Colonic mucosa (tissue), 4 donors: Measurements from ENCODE around the gene DLAT. TPM values are rescaled to one million over a fixed set of nuclear protein-coding genes. Genes with fewer than 3 reads are reported as not detected.

Source experiments
- DNase-seq: peaks from one replicate; pipeline ENCODE4 v3.0.0-alpha.2; 2020
- H3K27ac ChIP-seq: fragments of 200-600 bp; one replicate; pipeline ENCODE4 v1.8.0; 2021
- H3K27me3 ChIP-seq: fragments of 200-600 bp; one replicate; pipeline ENCODE4 v1.8.0; 2021
- H3K36me3 ChIP-seq: fragments of 200-600 bp; one replicate; pipeline ENCODE4 v1.8.0; 2021
- H3K4me1 ChIP-seq: fragments of 200-600 bp; one replicate; pipeline ENCODE4 v1.8.0; 2021; ENCODE audit warnings: mild to moderate bottlenecking
- H3K4me3 ChIP-seq: fragments of 200-600 bp; one replicate; pipeline ENCODE4 v1.8.0; 2021
- H3K9ac ChIP-seq, 2 donors: one replicate each; pipeline ENCODE4 v1.7.0; 2013; ENCODE audit warnings: control low read depth in 2 of 2, low read depth in 2 of 2, low read length in 2 of 2
- H3K9me3 ChIP-seq: fragments of 200-600 bp; one replicate; pipeline ENCODE4 v1.8.0; 2021
- CTCF ChIP-seq: fragments of 200-600 bp; IDR thresholded peaks from one replicate; pipeline ENCODE4 v1.8.0; 2022; ENCODE audit warnings: antibody characterized with exemption, mild to moderate bottlenecking
- intact Hi-C: fragments of 100-400 bp; cut with DNase I; formaldehyde crosslinking; loops from one replicate; pipeline ENCODE4 v1.14.1; 2022
- total RNA-seq, 2 donors: library from RNA; stranded (reverse); fragmentation: NEBNext Ultra II Directional in 1 of 2; extraction: Animal tissue kit (Norgen Biotek cat#: 25700) in 1 of 2; gene quantifications; one replicate each; pipeline ENCODE4 v1.2.1, GENCODE V29; 2021
- donor health status: healthy.
- donor health status: DM: no; HTN: no; CAD: no.
- donor health status: DM: no; HTN: no; CAD: no.

DLAT gene
- total RNA-seq, 2 donors from 2014 or later: 67.3 to 73.4 TPM

GRCh38 chr11:111978028-111978771 lies 47.0 kb upstream of the DLAT start:
- peak; percentile 36 for DNase-seq
- H3K4me3 ChIP-seq: peak overlapping the region; percentile 46
- H3K36me3 ChIP-seq: no peaks in the 10 kb centered on the region
- no peak for TF ChIP-seq CTCF
- no peaks in the 10 kb centered on the region for H3K27me3 ChIP-seq
- H3K27ac ChIP-seq: peak overlapping the region; percentile 34
- peak overlapping the region; percentile 72 to 74 for H3K9ac ChIP-seq
- H3K9me3 ChIP-seq: no peaks in the 10 kb centered on the region
- intact Hi-C loops: loop anchor here (5.0 kb wide), 2 partner anchors 46 to 101 kb away; partner anchors contain the start of genes CFAP68 and FDXACB1
- no peaks in the 10 kb centered on the region for H3K4me1 ChIP-seq

- Histone ChIP-seq H3K4me3 (no peak overlapping the region), H3K4me1 (no peaks in the 10 kb centered on the region), H3K27ac (no peak overlapping the region), H3K36me3 (no peaks in the 10 kb centered on the region), H3K27me3 (no peaks in the 10 kb centered on the region), H3K9me3 (no peaks in the 10 kb centered on the region), H3K9ac (no peak overlapping the region)
- no peak for DNase-seq
- TF ChIP-seq CTCF: no peak
- intact Hi-C loops: no loop called here
These were observed 45.1 kb upstream of the DLAT start for GRCh38 chr11:111980062-111980461.

GRCh38 chr11:111981270-111981669 lies 43.9 kb upstream of the DLAT start:
- no peaks in the 10 kb centered on the region for H3K36me3 ChIP-seq
- no peaks in the 10 kb centered on the region for H3K4me1 ChIP-seq
- H3K27me3 ChIP-seq: no peaks in the 10 kb centered on the region
- no peak for DNase-seq
- TF ChIP-seq CTCF: no peak
- no peak overlapping the region for H3K9ac ChIP-seq
- no peak overlapping the region for H3K27ac ChIP-seq
- no peak overlapping the region for H3K4me3 ChIP-seq
- intact Hi-C loops: no loop called here
- H3K9me3 ChIP-seq: no peaks in the 10 kb centered on the region

GRCh38 chr11:111982019-111982464 lies 43.2 kb upstream of the DLAT start:
- Histone ChIP-seq H3K36me3 (no peaks in the 10 kb centered on the region), H3K9me3 (no peaks in the 10 kb centered on the region), H3K4me3 (peak overlapping the region; percentile 30), H3K27me3 (no peaks in the 10 kb centered on the region), H3K9ac (peak overlapping the region in 1 of 2 donors; percentile 87), H3K27ac (peak overlapping the region; percentile 70), H3K4me1 (no peaks in the 10 kb centered on the region)
- peak; percentile 56 for TF ChIP-seq CTCF
- peak; percentile 90 for DNase-seq
- intact Hi-C loops: no loop called here

GRCh38 chr11:111982541-111983186 lies 42.5 kb upstream of the DLAT start:
- no peak for DNase-seq
- H3K9ac ChIP-seq: peak overlapping the region; percentile 46 to 87
- H3K4me1 ChIP-seq: no peaks in the 10 kb centered on the region
- intact Hi-C loops: no loop called here
- peak overlapping the region; percentile 70 for H3K27ac ChIP-seq
- no peak for TF ChIP-seq CTCF
- no peaks in the 10 kb centered on the region for H3K27me3 ChIP-seq
- H3K4me3 ChIP-seq: peak overlapping the region; percentile 30
- no peaks in the 10 kb centered on the region for H3K9me3 ChIP-seq
- no peaks in the 10 kb centered on the region for H3K36me3 ChIP-seq
